GM06990 (cell line): ENCODE data around the gene DDO.

Source experiments
- DNase-seq: peaks from one replicate; pipeline ENCODE4 v3.0.0-alpha.2; 2011; ENCODE audit not compliant: insufficient read length; ENCODE audit errors: extremely low read depth
- H3K27me3 ChIP-seq: replicated peaks from 2 replicates; pipeline ENCODE4 v1.6.0; 2011; ENCODE audit warnings: low read length; ENCODE audit not compliant: control insufficient read depth, insufficient read depth
- H3K36me3 ChIP-seq: 2 replicates; pipeline ENCODE4 v1.5.1; 2011; ENCODE audit warnings: low read length; ENCODE audit not compliant: control insufficient read depth, insufficient read depth
- H3K4me3 ChIP-seq: replicated peaks from 2 replicates; pipeline ENCODE4 v1.5.1; 2011; ENCODE audit warnings: low read depth, mild to moderate bottlenecking, control low read depth, low read length
- CTCF ChIP-seq: IDR thresholded peaks from 2 replicates; pipeline ENCODE4 v1.5.1; 2011; ENCODE audit warnings: low read length, control low read depth, mild to moderate bottlenecking, inconsistent platforms; ENCODE audit not compliant: insufficient read depth, poor library complexity, severe bottlenecking

The DDO gene

GRCh38 chr6:110348961-110349690 lies 66.2 kb downstream of the DDO start:
- Histone ChIP-seq H3K4me3 (no peak overlapping the region), H3K27me3 (no peaks in the 10 kb centered on the region; the same call in 1 of the 2 replicates), H3K36me3 (no peaks in the 10 kb centered on the region)
- DNase-seq, result no peak
- TF ChIP-seq CTCF, result no peak

GRCh38 chr6:110345025-110345424 lies 70.3 kb downstream of the DDO start:
- Histone ChIP-seq H3K27me3 (peaks cover 1% of the 10 kb centered on the region), H3K4me3 (no peak overlapping the region), H3K36me3 (no peaks in the 10 kb centered on the region)
- TF ChIP-seq CTCF, result no peak
- DNase-seq, result no peak

GRCh38 chr6:110342759-110343158 lies 72.6 kb downstream of the DDO start:
- H3K36me3 ChIP-seq, result no peaks in the 10 kb centered on the region
- peaks cover 1% of the 10 kb centered on the region for H3K27me3 ChIP-seq
- DNase-seq, result no peak
- no peak for TF ChIP-seq CTCF
- no peak overlapping the region for H3K4me3 ChIP-seq
